Type B pancreatic cell (in vitro differentiated cells): ENCODE results near the gene RASSF5. TPM values are rescaled to one million over a fixed set of nuclear protein-coding genes. Genes with fewer than 3 reads are reported as not detected.

Experiments used
- DNase-seq: peaks from one replicate; pipeline ENCODE4 v3.0.0; 2021; ENCODE audit warnings: mixed read lengths; ENCODE audit not compliant: unreplicated experiment; ENCODE audit errors: extremely low spot score
- H3K27ac Mint-ChIP-seq: 2 replicates; pipeline ENCODE4 v1.8.0; 2021; ENCODE audit warnings: mild to moderate bottlenecking, mixed read lengths
- H3K27me3 Mint-ChIP-seq: 2 replicates; pipeline ENCODE4 v1.8.0; 2021; ENCODE audit warnings: mixed read lengths
- H3K36me3 Mint-ChIP-seq: 2 replicates; pipeline ENCODE4 v1.8.0; 2021; ENCODE audit warnings: mixed read lengths
- H3K4me1 Mint-ChIP-seq: one replicate; pipeline ENCODE4 v1.8.0; 2021; ENCODE audit warnings: mixed read lengths; ENCODE audit not compliant: unreplicated experiment
- H3K4me3 Mint-ChIP-seq: 2 replicates; pipeline ENCODE4 v1.8.0; 2021; ENCODE audit warnings: mild to moderate bottlenecking, mixed read lengths
- H3K9me3 Mint-ChIP-seq: 2 replicates; pipeline ENCODE4 v1.8.0; 2021; ENCODE audit warnings: mixed read lengths
- CTCF ChIP-seq: fragments of 200-600 bp; sonication (generic); conservative IDR thresholded peaks from 2 replicates; pipeline ENCODE4 v1.5.0; 2021; ENCODE audit warnings: antibody characterized with exemption, mild to moderate bottlenecking
- total RNA-seq: library from RNA; stranded (reverse); gene quantifications from 2 replicates; pipeline ENCODE4 v1.2.1, GENCODE V29; 2021; ENCODE audit warnings: low replicate concordance

The RASSF5 gene
- total RNA-seq, 1 donor from 2014 or later = 3.8 TPM

GRCh38 chr1:206586501-206587445 lies 79.4 kb downstream of the RASSF5 start:
- no peak for TF ChIP-seq CTCF
- Mint-ChIP-seq H3K9me3 (no peaks in the 10 kb centered on the region), H3K27me3 (peaks cover 3% of the 10 kb centered on the region), H3K4me1 (peaks cover 11% of the 10 kb centered on the region), H3K27ac (peak overlapping the region; percentile 94), H3K36me3 (peaks cover 13% of the 10 kb centered on the region), H3K4me3 (peak overlapping the region; percentile 46)
- no peak for DNase-seq

GRCh38 chr1:206587904-206588303 lies 80.6 kb downstream of the RASSF5 start:
- Mint-ChIP-seq H3K27me3 (peaks cover 3% of the 10 kb centered on the region), H3K36me3 (peaks cover 22% of the 10 kb centered on the region), H3K4me3 (no peak overlapping the region), H3K9me3 (no peaks in the 10 kb centered on the region), H3K27ac (no peak overlapping the region), H3K4me1 (peaks cover 11% of the 10 kb centered on the region)
- TF ChIP-seq CTCF = no peak
- no peak for DNase-seq

GRCh38 chr1:206588492-206588891 lies 81.2 kb downstream of the RASSF5 start:
- peaks cover 22% of the 10 kb centered on the region for H3K36me3 Mint-ChIP-seq
- no peak for TF ChIP-seq CTCF
- peaks cover 1% of the 10 kb centered on the region for H3K27me3 Mint-ChIP-seq
- no peak overlapping the region for H3K4me3 Mint-ChIP-seq
- H3K27ac Mint-ChIP-seq = peak overlapping the region; percentile 54
- DNase-seq = no peak
- no peaks in the 10 kb centered on the region for H3K9me3 Mint-ChIP-seq
- peaks cover 10% of the 10 kb centered on the region for H3K4me1 Mint-ChIP-seq

- Mint-ChIP-seq H3K4me3 (no peak overlapping the region), H3K27ac (peak overlapping the region; percentile 25), H3K4me1 (peaks cover 8% of the 10 kb centered on the region), H3K9me3 (no peaks in the 10 kb centered on the region), H3K27me3 (no peaks in the 10 kb centered on the region), H3K36me3 (peaks cover 27% of the 10 kb centered on the region)
- TF ChIP-seq CTCF = no peak
- DNase-seq = no peak
Measured at GRCh38 chr1:206589206-206589605, 81.9 kb downstream of the RASSF5 start.

- TF ChIP-seq CTCF = peak; percentile 55
Measured at GRCh38 chr1:206590025-206590758, 82.9 kb downstream of the RASSF5 start.

More at GRCh38 chr1:206590025-206590758, 82.9 kb downstream of the RASSF5 start:
- Mint-ChIP-seq H3K27ac (peak overlapping the region; percentile 65), H3K4me1 (peaks cover 8% of the 10 kb centered on the region), H3K36me3 (peaks cover 32% of the 10 kb centered on the region), H3K27me3 (no peaks in the 10 kb centered on the region), H3K9me3 (no peaks in the 10 kb centered on the region), H3K4me3 (no peak overlapping the region)
- DNase-seq = no peak
